GM23338 (cell line): ENCODE results near the gene FAM118B. TPM values are rescaled to one million over a fixed set of nuclear protein-coding genes. Genes with fewer than 3 reads are reported as not detected.

Experiments
- ATAC-seq: fragments of 200-7000 bp; cut with Tn5 transposase; 3 replicates; pipeline ENCODE4 v1.9.1; 2020
- DNase-seq: peaks from one replicate; pipeline ENCODE4 v3.0.0-alpha.2; 2015; ENCODE audit warnings: low spot score
- H2AFZ ChIP-seq: fragments of 200-600 bp; sonication (generic); 2 replicates; pipeline ENCODE4 v1.8.0; 2016; ENCODE audit warnings: antibody characterized with exemption, mild to moderate bottlenecking, moderate library complexity
- H3F3A ChIP-seq: fragments of 200-600 bp; sonication (generic); replicated peaks from 2 replicates; pipeline ENCODE4 v1.8.0; 2017; ENCODE audit warnings: antibody characterized with exemption, mixed run types, low read depth
- H3K27ac ChIP-seq: fragments of 200-600 bp; sonication (generic); 2 replicates; pipeline ENCODE4 v1.6.1; 2016; ENCODE audit warnings: low read depth
- H3K27me3 ChIP-seq: fragments of 200-600 bp; sonication (generic); 2 replicates; pipeline ENCODE4 v1.8.0; 2016; ENCODE audit warnings: mild to moderate bottlenecking, mixed run types, moderate library complexity; ENCODE audit not compliant: insufficient read depth
- H3K36me3 ChIP-seq: fragments of 200-600 bp; sonication (generic); 2 replicates; pipeline ENCODE4 v1.8.0; 2016; ENCODE audit warnings: mild to moderate bottlenecking; ENCODE audit not compliant: insufficient read depth
- H3K4me1 ChIP-seq: fragments of 200-600 bp; sonication (generic); 2 replicates; pipeline ENCODE4 v1.8.0; 2016; ENCODE audit warnings: mild to moderate bottlenecking, moderate library complexity; ENCODE audit not compliant: insufficient read depth
- H3K4me2 ChIP-seq: fragments of 200-600 bp; sonication (generic); 2 replicates; pipeline ENCODE4 v1.7.1; 2017; ENCODE audit warnings: mixed run types
- H3K4me3 ChIP-seq: fragments of 200-600 bp; sonication (generic); 2 replicates; pipeline ENCODE4 v1.6.1; 2016; ENCODE audit warnings: mixed run types
- H3K79me2 ChIP-seq: fragments of 200-600 bp; sonication (generic); replicated peaks from 2 replicates; pipeline ENCODE4 v1.8.0; 2017; ENCODE audit warnings: mild to moderate bottlenecking; ENCODE audit not compliant: insufficient read depth
- H3K9me2 ChIP-seq: fragments of 200-600 bp; sonication (generic); 2 replicates; pipeline ENCODE4 v1.8.0; 2017; ENCODE audit not compliant: insufficient read depth
- H4K20me1 ChIP-seq: fragments of 200-600 bp; sonication (generic); replicated peaks from 2 replicates; pipeline ENCODE4 v1.8.0; 2017; ENCODE audit warnings: mild to moderate bottlenecking; ENCODE audit not compliant: insufficient read depth
- H3K27ac Mint-ChIP-seq: 2 replicates; pipeline ENCODE4 v1.8.0; 2020; ENCODE audit warnings: inconsistent platforms, mild to moderate bottlenecking, moderate library complexity, mixed read lengths
- H3K27me3 Mint-ChIP-seq: 3 replicates; pipeline ENCODE4 v1.8.0; 2022; ENCODE audit warnings: low read depth, mild to moderate bottlenecking, moderate library complexity, mixed read lengths, inconsistent platforms; ENCODE audit not compliant: insufficient read depth, poor library complexity
- H3K36me3 Mint-ChIP-seq: 3 replicates; pipeline ENCODE4 v1.8.0; 2021; ENCODE audit warnings: low read depth, mild to moderate bottlenecking, inconsistent platforms, moderate library complexity, mixed read lengths
- H3K4me1 Mint-ChIP-seq: 3 replicates; pipeline ENCODE4 v1.8.0; 2020; ENCODE audit warnings: mild to moderate bottlenecking, inconsistent platforms, mixed read lengths
- H3K4me3 Mint-ChIP-seq: 3 replicates; pipeline ENCODE4 v1.8.0; 2021; ENCODE audit warnings: moderate library complexity, mild to moderate bottlenecking, inconsistent platforms, mixed read lengths
- H3K9me3 Mint-ChIP-seq: 3 replicates; pipeline ENCODE4 v1.8.0; 2020; ENCODE audit warnings: moderate library complexity, mild to moderate bottlenecking, inconsistent platforms, mixed read lengths
- CREB1 ChIP-seq: fragments of 250-450 bp; sonication (Bioruptor Pico); IDR thresholded peaks from 2 replicates; pipeline ENCODE4 v1.5.0; 2020; ENCODE audit warnings: low read depth, mild to moderate bottlenecking, moderate library complexity
- CTCF ChIP-seq, 2 experiments: fragments of 200-600 bp in 1 of 2; sonication (generic) in 1 of 2; conservative IDR thresholded peaks; 2 replicates each; pipeline versions ENCODE4 v1.5.1 to v1.6.1; 2016 to 2017; ENCODE audit warnings: antibody characterized with exemption in 2 of 2, low read depth in 2 of 2, mild to moderate bottlenecking in 2 of 2, moderate library complexity in 1 of 2
- ETS1 ChIP-seq: IDR thresholded peaks from 2 replicates; pipeline ENCODE4 v1.6.1; 2016; ENCODE audit warnings: antibody characterized with exemption
- EZH2 ChIP-seq: fragments of 200-600 bp; sonication (generic); IDR thresholded peaks from one replicate; pipeline ENCODE4 v1.8.0; 2017; ENCODE audit warnings: antibody characterized with exemption, mild to moderate bottlenecking, low read depth; ENCODE audit not compliant: unreplicated experiment
- EZH2phosphoT487 ChIP-seq: fragments of 200-600 bp; sonication (generic); IDR thresholded peaks from one replicate; pipeline ENCODE4 v1.8.1; 2018; ENCODE audit warnings: antibody characterized with exemption; ENCODE audit not compliant: unreplicated experiment
- NANOG ChIP-seq: IDR thresholded peaks from 2 replicates; pipeline ENCODE4 v1.6.1; 2016; ENCODE audit warnings: antibody characterized with exemption, borderline replicate concordance
- STAT1 ChIP-seq: IDR thresholded peaks from one replicate; pipeline ENCODE4 v1.6.1; 2016; ENCODE audit warnings: antibody characterized with exemption; ENCODE audit not compliant: unreplicated experiment
- ZNF114 ChIP-seq: fragments of 250-450 bp; sonication (Bioruptor Pico); IDR thresholded peaks from 2 replicates; pipeline ENCODE4 v1.5.0; 2020; ENCODE audit warnings: mild to moderate bottlenecking, moderate library complexity
- ZNF331 ChIP-seq: fragments of 250-450 bp; sonication (Bioruptor Pico); IDR thresholded peaks from 2 replicates; pipeline ENCODE4 v1.5.0; 2020; ENCODE audit warnings: low read depth, mild to moderate bottlenecking, moderate library complexity
- polyA plus RNA-seq: library from polyadenylated mRNA; unstranded; fragments of >200 nt; fragmentation: Nextera tagmentation; extraction: Ambion mirVana; gene quantifications from 2 replicates; pipeline ENCODE4 v1.2.1, GENCODE V29; 2016
- total RNA-seq: library from RNA; depleted of rRNA; stranded (reverse); fragments of >200 nt; shearing (Covaris generic); gene quantifications from 2 replicates; pipeline ENCODE4 v1.2.3, GENCODE V29; 2014

The FAM118B gene
- total and polyA plus RNA-seq, 2 experiments from 2014 or later: 33.7 to 43.4 TPM

- Mint-ChIP-seq H3K4me1 (no peaks in the 10 kb centered on the region; the same call in 2 of the 3 replicates), H3K9me3 (peaks cover 22% of the 10 kb centered on the region), H3K4me3 (no peak overlapping the region)
Observed at GRCh38 chr11:126194121-126194543, 17.4 kb upstream of the FAM118B start.

GRCh38 chr11:126195119-126195518, 16.5 kb upstream of the FAM118B start:
- Mint-ChIP-seq H3K9me3 (peaks cover 22% of the 10 kb centered on the region), H3K36me3 (peaks cover 74% of the 10 kb centered on the region), H3K4me3 (no peak overlapping the region), H3K27ac (no peak overlapping the region), H3K27me3 (peaks cover 4% of the 10 kb centered on the region), H3K4me1 (no peaks in the 10 kb centered on the region; the same call in 2 of the 3 replicates)
- Histone ChIP-seq H3K27me3 (no peaks in the 10 kb centered on the region), H3F3A (no peaks in the 10 kb centered on the region), H3K36me3 (peaks cover 22% of the 10 kb centered on the region), H3K79me2 (no peaks in the 10 kb centered on the region; the same call in 1 of the 2 replicates), H2AFZ (no peak overlapping the region), H3K4me1 (no peaks in the 10 kb centered on the region), H3K4me3 (no peak overlapping the region), H3K4me2 (no peak overlapping the region), H4K20me1 (no peaks in the 10 kb centered on the region), H3K9me2 (no peaks in the 10 kb centered on the region), H3K27ac (no peak overlapping the region)
- ATAC-seq (no peak), DNase-seq (no peak)
- TF ChIP-seq ZNF114 (CRISPR knock-in tag) (no peak), EZH2phosphoT487 (no peak), STAT1 (no peak), ZNF331 (CRISPR knock-in tag) (no peak), ETS1 (no peak), EZH2 (no peak), CREB1 (CRISPR knock-in tag) (no peak), CTCF (conservative IDR thresholded peaks at IDR 0.05; ENCODE audit: low read depth in 2 of 2) (no peak), NANOG (no peak)

More at GRCh38 chr11:126194121-126194543, 17.4 kb upstream of the FAM118B start:
- Histone ChIP-seq H3K9me2 (no peaks in the 10 kb centered on the region), H3K4me1 (no peaks in the 10 kb centered on the region), H3K36me3 (peaks cover 16% of the 10 kb centered on the region), H4K20me1 (no peaks in the 10 kb centered on the region), H3K27ac (no peak overlapping the region), H3K27me3 (no peaks in the 10 kb centered on the region), H3K4me3 (no peak overlapping the region), H3K79me2 (no peaks in the 10 kb centered on the region), H2AFZ (no peak overlapping the region), H3K4me2 (no peak overlapping the region), H3F3A (no peaks in the 10 kb centered on the region)
- TF ChIP-seq ETS1: no peak
- no peak for TF ChIP-seq NANOG
- peak; percentile 74 to 81 for TF ChIP-seq CTCF (conservative IDR thresholded peaks at IDR 0.05; ENCODE audit: low read depth in 2 of 2)
- DNase-seq: peak; percentile 56
- no peak overlapping the region for H3K27ac Mint-ChIP-seq
- peaks cover 64% of the 10 kb centered on the region for H3K36me3 Mint-ChIP-seq
- ATAC-seq: peak; percentile 76
- peaks cover 8% of the 10 kb centered on the region for H3K27me3 Mint-ChIP-seq
